OCI-LY7 (cell line): ENCODE measurements around the gene HSP90AB1. TPM values are rescaled to one million over a fixed set of nuclear protein-coding genes. Genes with fewer than 3 reads are reported as not detected.

Source experiments
- BruUV-seq: library from RNA; stranded (reverse); fragments of 400-500 nt; replicated peaks from 2 replicates; lab custom pipeline; 2021; lab: Mats Ljungman, UMichigan
- CTCF ChIA-PET: fragments of 300-600 bp; sonication (Branson Sonifier 250); formaldehyde crosslinking; loops from one replicate; lab custom pipeline; 2022; ENCODE audit warnings: antibody characterized with exemption; ENCODE audit not compliant: unreplicated experiment; lab: Charles Lee
- POLR2A ChIA-PET: fragments of 300-600 bp; sonication (Branson Sonifier 250); formaldehyde crosslinking; loops from one replicate; lab custom pipeline; 2022; ENCODE audit warnings: antibody characterized with exemption; lab: Charles Lee
- DNase-seq: peaks from one replicate; pipeline ENCODE4 v3.0.0-alpha.2; 2015; ENCODE audit warnings: low spot score
- H2AFZ ChIP-seq: fragments of 200-600 bp; sonication (generic), shearing (Covaris generic); 2 replicates; pipeline ENCODE4 v1.6.1; 2014; ENCODE audit warnings: mild to moderate bottlenecking, antibody characterized with exemption, low read length, moderate library complexity
- H3K27ac ChIP-seq: fragments of 200-600 bp; sonication (generic); 2 replicates; pipeline ENCODE4 v1.5.1; 2014; ENCODE audit warnings: mixed run types, low read depth, mild to moderate bottlenecking, moderate library complexity, low read length, inconsistent platforms; ENCODE audit not compliant: poor library complexity, severe bottlenecking
- H3K36me3 ChIP-seq: fragments of 200-600 bp; sonication (generic); 2 replicates; pipeline ENCODE4 v1.6.1; 2014; ENCODE audit warnings: mild to moderate bottlenecking, antibody characterized with exemption, low read length, moderate library complexity, mixed read lengths; ENCODE audit not compliant: insufficient read depth
- H3K4me1 ChIP-seq: fragments of 200-600 bp; sonication (generic); 2 replicates; pipeline ENCODE4 v1.5.1; 2014; ENCODE audit warnings: mild to moderate bottlenecking, low read length; ENCODE audit not compliant: insufficient read depth, poor library complexity, severe bottlenecking
- H3K4me2 ChIP-seq: fragments of 200-600 bp; sonication (generic); 2 replicates; pipeline ENCODE4 v1.6.1; 2014; ENCODE audit warnings: mild to moderate bottlenecking, low read length
- H3K4me3 ChIP-seq: fragments of 200-600 bp; sonication (generic); 2 replicates; pipeline ENCODE4 v1.5.1; 2014; ENCODE audit warnings: mild to moderate bottlenecking, low read depth, low read length; ENCODE audit not compliant: poor library complexity, severe bottlenecking
- H3K79me2 ChIP-seq: fragments of 200-600 bp; sonication (generic); 2 replicates; pipeline ENCODE4 v1.6.1; 2016; ENCODE audit warnings: low read depth, mild to moderate bottlenecking, low read length, moderate library complexity, mixed read lengths; ENCODE audit not compliant: insufficient read depth
- H3K9me2 ChIP-seq: fragments of 200-600 bp; sonication (generic); 2 replicates; pipeline ENCODE4 v1.6.1; 2016; ENCODE audit warnings: mild to moderate bottlenecking, low read length, mixed read lengths; ENCODE audit not compliant: insufficient read depth
- H3K9me3 ChIP-seq: fragments of 200-600 bp; sonication (generic); 2 replicates; pipeline ENCODE4 v1.6.1; 2014; ENCODE audit warnings: mild to moderate bottlenecking, mixed run types, low read length, mixed read lengths
- H4K20me1 ChIP-seq: fragments of 200-600 bp; sonication (generic); 2 replicates; pipeline ENCODE4 v1.6.1; 2014; ENCODE audit warnings: mild to moderate bottlenecking, antibody characterized with exemption, low read length, moderate library complexity, mixed read lengths; ENCODE audit not compliant: insufficient read depth
- CTCF ChIP-seq: fragments of 200-600 bp; sonication (generic); conservative IDR thresholded peaks from 2 replicates; pipeline ENCODE4 v1.5.1; 2014; ENCODE audit warnings: mild to moderate bottlenecking, antibody characterized with exemption, low read length, moderate library complexity, mixed read lengths
- EZH2phosphoT487 ChIP-seq: fragments of 200-600 bp; sonication (generic); IDR thresholded peaks from 2 replicates; pipeline ENCODE4 v1.6.1; 2018; ENCODE audit warnings: low read depth, borderline replicate concordance, mild to moderate bottlenecking, mixed run types, antibody characterized with exemption, low read length, moderate library complexity, mixed read lengths
- intact Hi-C: fragments of 100-400 bp; cut with micrococcal nuclease; formaldehyde crosslinking; loops from one replicate; pipeline ENCODE4 v1.10.0; 2022; ENCODE audit not compliant: unreplicated experiment
- total RNA-seq, 2 experiments: library from RNA; depleted of rRNA in 1 of 2; stranded (reverse); fragments of >200 nt in 1 of 2; shearing (Covaris generic) in 1 of 2; gene quantifications; 2 replicates each; pipeline ENCODE4 v1.2.3, GENCODE V29; 2014 to 2022

Gene HSP90AB1
- total RNA-seq, 2 experiments from 2014 or later: 911 to 1,282 TPM

- POLR2A ChIA-PET: interaction anchor here (0.6 to 4.3 kb wide), 4 partner anchors 15 to 758 kb away, joined by 3 to 22 read pairs (median 4); partner anchors contain the start of gene HSP90AB1
- Histone ChIP-seq H3K9me3 (no peaks in the 10 kb centered on the region), H2AFZ (no peak overlapping the region), H3K79me2 (peaks cover 41% of the 10 kb centered on the region), H3K4me3 (peak overlapping the region; percentile 86), H4K20me1 (no peaks in the 10 kb centered on the region), H3K9me2 (no peaks in the 10 kb centered on the region), H3K36me3 (peaks cover 55% of the 10 kb centered on the region), H3K4me2 (peak overlapping the region; percentile 96), H3K27ac (peak overlapping the region; percentile 85), H3K4me1 (peaks cover 60% of the 10 kb centered on the region)
- CTCF ChIA-PET: interaction anchor here (0.6 to 1.5 kb wide), 3 partner anchors 16 to 38 kb away, joined by 3 to 4 read pairs (median 3); partner anchors contain the start of gene HSP90AB1
- TF ChIP-seq EZH2phosphoT487 (no peak), CTCF (no peak)
- no TSS peak for BruUV-seq
- intact Hi-C loops: no loop called here
- DNase-seq: no peak
These were observed 15.8 kb downstream of the HSP90AB1 start for GRCh38 chr6:44262467-44263353.

DNA sequence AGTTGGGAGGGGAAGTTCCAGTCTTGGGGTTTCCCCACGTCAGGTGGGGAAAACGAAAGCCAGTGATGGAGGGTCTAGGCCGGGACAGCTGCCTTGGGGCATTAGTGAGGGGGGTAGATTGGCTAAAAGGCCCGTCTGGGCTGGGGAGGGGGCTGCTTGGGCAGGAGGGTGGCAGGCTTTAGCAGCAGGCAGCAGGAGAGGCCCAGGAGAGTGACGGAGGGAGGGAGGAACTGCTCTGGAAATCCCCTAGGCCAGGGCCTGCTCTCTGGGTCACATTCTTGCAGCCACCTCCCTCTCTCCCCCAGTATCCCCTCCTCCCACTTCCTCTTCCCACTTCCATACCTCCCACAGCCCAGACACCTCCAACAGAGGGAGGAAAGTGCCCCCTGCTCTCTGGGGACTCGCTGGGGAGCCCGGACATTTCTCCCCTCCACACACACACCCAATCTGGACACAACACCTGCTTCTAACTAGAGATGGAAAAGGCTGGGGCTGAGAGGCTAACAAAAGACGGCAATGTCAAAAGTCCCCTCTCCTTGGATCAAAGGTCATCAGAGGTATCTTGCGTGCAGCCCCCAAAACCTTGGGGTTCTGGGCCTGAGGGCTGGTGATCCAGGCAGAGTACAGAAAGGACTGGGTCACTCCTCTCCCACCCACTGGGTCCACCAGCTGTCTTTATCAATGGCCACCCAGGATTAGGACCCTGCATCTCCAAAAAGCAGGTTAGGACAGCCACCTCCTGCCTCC lies 16.6 kb downstream of the HSP90AB1 start:
- Histone ChIP-seq H3K9me3 (no peaks in the 10 kb centered on the region), H3K9me2 (no peaks in the 10 kb centered on the region), H3K36me3 (peaks cover 47% of the 10 kb centered on the region), H3K4me3 (peak overlapping the region; percentile 86), H3K4me1 (peaks cover 58% of the 10 kb centered on the region), H3K27ac (peak overlapping the region; percentile 85), H4K20me1 (no peaks in the 10 kb centered on the region), H2AFZ (no peak overlapping the region), H3K4me2 (peak overlapping the region; percentile 96), H3K79me2 (peaks cover 41% of the 10 kb centered on the region)
- intact Hi-C loops: loop anchor here (1.0 to 2.0 kb wide), 2 partner anchors 17 to 39 kb away; no protein-coding TSS in a partner anchor
- BruUV-seq: no TSS peak
- CTCF ChIA-PET: interaction anchor here (0.6 to 1.0 kb wide), 2 partner anchors 18 to 29 kb away, joined by 3 to 4 read pairs; no protein-coding TSS in a partner anchor
- peak; percentile 40 for DNase-seq
- no peak for TF ChIP-seq EZH2phosphoT487
- no peak for TF ChIP-seq CTCF
- POLR2A ChIA-PET: interaction anchor here (1.0 to 4.3 kb wide), 2 partner anchors 16 to 18 kb away, joined by 3 to 22 read pairs; partner anchors contain the start of gene HSP90AB1
